WTC11 (cell line): Measurements from ENCODE around the gene DRAXIN. TPM values are rescaled to one million over a fixed set of nuclear protein-coding genes. Genes with fewer than 3 reads are reported as not detected.

ENCODE experiments used
- ATAC-seq: fragments of 200-7000 bp; cut with Tn5 transposase; 2 replicates; pipeline ENCODE4 v1.10.0; 2021; ENCODE audit warnings: mild to moderate bottlenecking, moderate library complexity
- CTCF ChIA-PET: fragments of 300-600 bp; sonication (Branson Sonifier 250); formaldehyde crosslinking; loops from one replicate; lab custom pipeline; 2021; ENCODE audit warnings: antibody characterized with exemption; lab: Charles Lee
- POLR2A ChIA-PET: fragments of 350-600 bp; sonication (Branson Sonifier 250); formaldehyde crosslinking; loops from one replicate; lab custom pipeline; 2021; ENCODE audit warnings: antibody characterized with exemption; lab: Charles Lee
- DNase-seq: peaks from one replicate; pipeline ENCODE4 v3.0.0; 2021; ENCODE audit warnings: low spot score
- H3K27ac Mint-ChIP-seq: 2 replicates; pipeline ENCODE4 v1.8.0; 2021; ENCODE audit warnings: mixed read lengths
- H3K27me3 Mint-ChIP-seq: 2 replicates; pipeline ENCODE4 v1.8.0; 2021; ENCODE audit warnings: low read depth, mild to moderate bottlenecking, moderate library complexity, mixed read lengths
- H3K36me3 Mint-ChIP-seq: 2 replicates; pipeline ENCODE4 v1.8.0; 2021; ENCODE audit warnings: mixed read lengths
- H3K4me1 Mint-ChIP-seq: 2 replicates; pipeline ENCODE4 v1.8.0; 2022; ENCODE audit warnings: mixed read lengths
- H3K4me3 Mint-ChIP-seq: 2 replicates; pipeline ENCODE4 v1.8.0; 2021; ENCODE audit warnings: mild to moderate bottlenecking, moderate library complexity, mixed read lengths
- H3K9me3 Mint-ChIP-seq: 2 replicates; pipeline ENCODE4 v1.8.0; 2021; ENCODE audit warnings: mixed read lengths
- ETV6 ChIP-seq: sonication (generic); formaldehyde crosslinking; IDR thresholded peaks from 2 replicates; pipeline ENCODE4 v1.8.1; 2022; ENCODE audit warnings: mild to moderate bottlenecking, missing genetic modification reagents
- FOXP1 ChIP-seq: sonication (generic); formaldehyde crosslinking; IDR thresholded peaks from 2 replicates; pipeline ENCODE4 v1.8.0; 2022; ENCODE audit warnings: missing genetic modification reagents, mild to moderate bottlenecking, moderate library complexity, borderline replicate concordance
- MYBL2 ChIP-seq: sonication (generic); formaldehyde crosslinking; IDR thresholded peaks from 2 replicates; pipeline ENCODE4 v1.8.1; 2023; ENCODE audit warnings: mild to moderate bottlenecking, moderate library complexity, missing genetic modification reagents
- NR2C2 ChIP-seq: sonication (generic); formaldehyde crosslinking; IDR thresholded peaks from 2 replicates; pipeline ENCODE4 v1.8.0; 2022; ENCODE audit warnings: mild to moderate bottlenecking, missing genetic modification reagents
- PRRX2 ChIP-seq: fragments of 250-450 bp; sonication (Bioruptor Pico); IDR thresholded peaks from 2 replicates; pipeline ENCODE4 v1.8.0; 2021; ENCODE audit warnings: mild to moderate bottlenecking
- RORB ChIP-seq: fragments of 250-450 bp; sonication (Bioruptor Pico); IDR thresholded peaks from 2 replicates; pipeline ENCODE4 v1.9.0; 2021; ENCODE audit warnings: mild to moderate bottlenecking
- ZNF121 ChIP-seq: sonication (generic); formaldehyde crosslinking; IDR thresholded peaks from 2 replicates; pipeline ENCODE4 v1.8.0; 2023; ENCODE audit warnings: missing genetic modification reagents
- ZNF138 ChIP-seq: sonication (generic); formaldehyde crosslinking; conservative IDR thresholded peaks from 2 replicates; pipeline ENCODE4 v1.8.1; 2022; ENCODE audit warnings: mild to moderate bottlenecking, moderate library complexity, missing genetic modification reagents
- ZNF317 ChIP-seq: sonication (generic); formaldehyde crosslinking; IDR thresholded peaks from 2 replicates; pipeline ENCODE4 v1.8.1; 2023; ENCODE audit warnings: low read depth, mild to moderate bottlenecking, moderate library complexity, missing genetic modification reagents, borderline replicate concordance
- total RNA-seq: library from RNA; stranded (reverse); gene quantifications from 3 replicates; pipeline ENCODE4 v1.2.3, GENCODE V29; 2021
- TF ChIP-seq, protein P1 (sequence below): fragments of 250-450 bp; sonication (Bioruptor Pico); IDR thresholded peaks from 2 replicates; pipeline ENCODE4 v1.9.0; 2021; ENCODE audit warnings: mild to moderate bottlenecking
- TF ChIP-seq, protein P2 (sequence below): sonication (generic); formaldehyde crosslinking; IDR thresholded peaks from 2 replicates; pipeline ENCODE4 v1.8.0; 2022; ENCODE audit warnings: mild to moderate bottlenecking, missing genetic modification reagents
- TF ChIP-seq, protein P3 (sequence below): sonication (generic); formaldehyde crosslinking; IDR thresholded peaks from 2 replicates; pipeline ENCODE4 v1.8.0; 2023; ENCODE audit warnings: missing genetic modification reagents
- TF ChIP-seq, protein P4 (sequence below): sonication (generic); formaldehyde crosslinking; IDR thresholded peaks from 2 replicates; pipeline ENCODE4 v1.8.0; 2023; ENCODE audit warnings: missing genetic modification reagents, mild to moderate bottlenecking, borderline replicate concordance
- TF ChIP-seq, protein P5 (sequence below): fragments of 200-600 bp; IDR thresholded peaks from 2 replicates; pipeline ENCODE4 v1.8.0; 2022; ENCODE audit warnings: antibody characterized with exemption
- TF ChIP-seq, protein P6 (sequence below): fragments of 250-450 bp; sonication (Bioruptor Pico); IDR thresholded peaks from 2 replicates; pipeline ENCODE4 v1.9.0; 2021; ENCODE audit warnings: moderate library complexity, mild to moderate bottlenecking, inconsistent platforms, borderline replicate concordance
- TF ChIP-seq, protein P7 (sequence below): sonication (generic); formaldehyde crosslinking; IDR thresholded peaks from 2 replicates; pipeline ENCODE4 v1.8.1; 2023; ENCODE audit warnings: mild to moderate bottlenecking, missing genetic modification reagents, borderline replicate concordance

DRAXIN gene
- total RNA-seq, 1 experiment from 2014 or later: 12.0 TPM

DNA sequence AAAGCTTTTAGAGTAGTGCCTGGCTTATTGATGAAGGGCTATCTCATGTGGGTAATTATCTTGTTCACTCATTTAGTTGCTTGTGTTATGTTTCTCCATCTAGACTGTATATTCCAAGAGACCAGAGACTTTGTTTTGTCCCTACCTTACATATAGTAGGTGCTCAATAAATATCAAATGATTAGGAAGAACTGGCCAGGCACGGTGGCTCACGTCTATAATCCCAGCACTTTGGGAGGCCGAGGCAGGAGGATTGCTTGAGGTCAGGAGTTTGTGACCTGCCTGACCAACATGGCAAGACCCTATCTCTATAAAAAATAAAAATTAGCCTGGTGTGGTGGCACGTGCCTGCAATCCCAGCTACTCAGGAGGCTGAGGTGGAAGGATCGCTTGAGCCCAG lies 46.2 kb upstream of the DRAXIN start:
- Mint-ChIP-seq H3K36me3 (no peaks in the 10 kb centered on the region), H3K27ac (no peak overlapping the region), H3K27me3 (peaks cover 5% of the 10 kb centered on the region), H3K9me3 (no peaks in the 10 kb centered on the region), H3K4me3 (no peak overlapping the region), H3K4me1 (peaks cover 11% of the 10 kb centered on the region)
- DNase-seq: no peak
- TF ChIP-seq ZNF138 (CRISPR knock-in tag): no peak
- no peak for TF ChIP-seq FOXP1 (CRISPR knock-in tag)
- no peak for TF ChIP-seq ZNF121 (CRISPR knock-in tag)
- TF ChIP-seq, protein P1, sequence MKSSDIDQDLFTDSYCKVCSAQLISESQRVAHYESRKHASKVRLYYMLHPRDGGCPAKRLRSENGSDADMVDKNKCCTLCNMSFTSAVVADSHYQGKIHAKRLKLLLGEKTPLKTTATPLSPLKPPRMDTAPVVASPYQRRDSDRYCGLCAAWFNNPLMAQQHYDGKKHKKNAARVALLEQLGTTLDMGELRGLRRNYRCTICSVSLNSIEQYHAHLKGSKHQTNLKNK (CRISPR knock-in tag): no peak
- TF ChIP-seq ZNF317 (CRISPR knock-in tag): no peak
- TF ChIP-seq, protein P2, sequence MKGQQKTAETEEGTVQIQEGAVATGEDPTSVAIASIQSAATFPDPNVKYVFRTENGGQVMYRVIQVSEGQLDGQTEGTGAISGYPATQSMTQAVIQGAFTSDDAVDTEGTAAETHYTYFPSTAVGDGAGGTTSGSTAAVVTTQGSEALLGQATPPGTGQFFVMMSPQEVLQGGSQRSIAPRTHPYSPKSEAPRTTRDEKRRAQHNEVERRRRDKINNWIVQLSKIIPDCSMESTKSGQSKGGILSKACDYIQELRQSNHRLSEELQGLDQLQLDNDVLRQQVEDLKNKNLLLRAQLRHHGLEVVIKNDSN (CRISPR knock-in tag): no peak
- TF ChIP-seq MYBL2 (CRISPR knock-in tag): no peak
- TF ChIP-seq, protein P3, sequence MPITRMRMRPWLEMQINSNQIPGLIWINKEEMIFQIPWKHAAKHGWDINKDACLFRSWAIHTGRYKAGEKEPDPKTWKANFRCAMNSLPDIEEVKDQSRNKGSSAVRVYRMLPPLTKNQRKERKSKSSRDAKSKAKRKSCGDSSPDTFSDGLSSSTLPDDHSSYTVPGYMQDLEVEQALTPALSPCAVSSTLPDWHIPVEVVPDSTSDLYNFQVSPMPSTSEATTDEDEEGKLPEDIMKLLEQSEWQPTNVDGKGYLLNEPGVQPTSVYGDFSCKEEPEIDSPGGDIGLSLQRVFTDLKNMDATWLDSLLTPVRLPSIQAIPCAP (CRISPR knock-in tag): no peak
- TF ChIP-seq, protein P4, sequence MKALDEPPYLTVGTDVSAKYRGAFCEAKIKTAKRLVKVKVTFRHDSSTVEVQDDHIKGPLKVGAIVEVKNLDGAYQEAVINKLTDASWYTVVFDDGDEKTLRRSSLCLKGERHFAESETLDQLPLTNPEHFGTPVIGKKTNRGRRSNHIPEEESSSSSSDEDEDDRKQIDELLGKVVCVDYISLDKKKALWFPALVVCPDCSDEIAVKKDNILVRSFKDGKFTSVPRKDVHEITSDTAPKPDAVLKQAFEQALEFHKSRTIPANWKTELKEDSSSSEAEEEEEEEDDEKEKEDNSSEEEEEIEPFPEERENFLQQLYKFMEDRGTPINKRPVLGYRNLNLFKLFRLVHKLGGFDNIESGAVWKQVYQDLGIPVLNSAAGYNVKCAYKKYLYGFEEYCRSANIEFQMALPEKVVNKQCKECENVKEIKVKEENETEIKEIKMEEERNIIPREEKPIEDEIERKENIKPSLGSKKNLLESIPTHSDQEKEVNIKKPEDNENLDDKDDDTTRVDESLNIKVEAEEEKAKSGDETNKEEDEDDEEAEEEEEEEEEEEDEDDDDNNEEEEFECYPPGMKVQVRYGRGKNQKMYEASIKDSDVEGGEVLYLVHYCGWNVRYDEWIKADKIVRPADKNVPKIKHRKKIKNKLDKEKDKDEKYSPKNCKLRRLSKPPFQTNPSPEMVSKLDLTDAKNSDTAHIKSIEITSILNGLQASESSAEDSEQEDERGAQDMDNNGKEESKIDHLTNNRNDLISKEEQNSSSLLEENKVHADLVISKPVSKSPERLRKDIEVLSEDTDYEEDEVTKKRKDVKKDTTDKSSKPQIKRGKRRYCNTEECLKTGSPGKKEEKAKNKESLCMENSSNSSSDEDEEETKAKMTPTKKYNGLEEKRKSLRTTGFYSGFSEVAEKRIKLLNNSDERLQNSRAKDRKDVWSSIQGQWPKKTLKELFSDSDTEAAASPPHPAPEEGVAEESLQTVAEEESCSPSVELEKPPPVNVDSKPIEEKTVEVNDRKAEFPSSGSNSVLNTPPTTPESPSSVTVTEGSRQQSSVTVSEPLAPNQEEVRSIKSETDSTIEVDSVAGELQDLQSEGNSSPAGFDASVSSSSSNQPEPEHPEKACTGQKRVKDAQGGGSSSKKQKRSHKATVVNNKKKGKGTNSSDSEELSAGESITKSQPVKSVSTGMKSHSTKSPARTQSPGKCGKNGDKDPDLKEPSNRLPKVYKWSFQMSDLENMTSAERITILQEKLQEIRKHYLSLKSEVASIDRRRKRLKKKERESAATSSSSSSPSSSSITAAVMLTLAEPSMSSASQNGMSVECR: no peak
- TF ChIP-seq ETV6 (CRISPR knock-in tag): no peak
- POLR2A ChIA-PET: interaction anchor here (1.0 kb wide), 1 partner anchor 286 kb away, joined by 3 read pairs; no protein-coding TSS in a partner anchor
- CTCF ChIA-PET: interaction anchor here (0.6 to 4.9 kb wide), 53 partner anchors 9 to 608 kb away, joined by 3 to 40 read pairs (median 5); partner anchors contain the start of genes AGTRAP, DISP3, EXOSC10 and FBXO2
- no peak for ATAC-seq

DNA sequence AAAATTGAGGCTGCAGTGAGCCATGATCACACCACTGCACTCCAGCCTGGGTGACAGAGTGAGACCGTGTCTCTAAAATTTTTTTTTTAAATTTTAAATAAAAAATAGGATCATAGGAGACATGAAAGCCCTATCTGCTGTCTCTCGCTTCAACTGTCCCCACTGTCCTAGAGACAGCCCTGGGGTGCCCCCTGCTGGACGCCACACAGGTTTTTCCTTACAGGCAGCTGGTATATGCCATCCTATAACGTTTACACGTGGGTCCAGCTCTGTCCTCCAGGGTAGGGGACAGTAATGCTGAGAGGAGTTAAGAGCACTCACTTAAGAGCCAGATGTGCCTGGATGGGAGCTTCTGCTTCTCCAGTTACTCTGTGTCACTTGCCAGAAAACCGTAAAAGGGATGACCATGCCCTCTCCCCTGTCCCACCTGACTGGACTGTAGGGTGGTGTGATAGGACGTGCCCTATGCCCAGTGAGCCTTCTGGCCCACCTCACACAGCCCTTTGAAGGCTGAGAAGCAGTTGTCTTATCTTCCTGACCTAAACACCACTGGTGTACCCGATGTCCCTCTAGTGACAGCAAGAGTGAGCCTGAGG lies 45.7 kb upstream of the DRAXIN start:
- Mint-ChIP-seq H3K9me3 (no peaks in the 10 kb centered on the region), H3K36me3 (no peaks in the 10 kb centered on the region), H3K4me1 (peaks cover 13% of the 10 kb centered on the region), H3K27me3 (peaks cover 7% of the 10 kb centered on the region), H3K27ac (no peak overlapping the region), H3K4me3 (no peak overlapping the region)
- POLR2A ChIA-PET: interaction anchor here (1.0 kb wide), 1 partner anchor 286 kb away, joined by 3 read pairs; no protein-coding TSS in a partner anchor
- TF ChIP-seq RORB (CRISPR knock-in tag): no peak
- TF ChIP-seq, protein P5, sequence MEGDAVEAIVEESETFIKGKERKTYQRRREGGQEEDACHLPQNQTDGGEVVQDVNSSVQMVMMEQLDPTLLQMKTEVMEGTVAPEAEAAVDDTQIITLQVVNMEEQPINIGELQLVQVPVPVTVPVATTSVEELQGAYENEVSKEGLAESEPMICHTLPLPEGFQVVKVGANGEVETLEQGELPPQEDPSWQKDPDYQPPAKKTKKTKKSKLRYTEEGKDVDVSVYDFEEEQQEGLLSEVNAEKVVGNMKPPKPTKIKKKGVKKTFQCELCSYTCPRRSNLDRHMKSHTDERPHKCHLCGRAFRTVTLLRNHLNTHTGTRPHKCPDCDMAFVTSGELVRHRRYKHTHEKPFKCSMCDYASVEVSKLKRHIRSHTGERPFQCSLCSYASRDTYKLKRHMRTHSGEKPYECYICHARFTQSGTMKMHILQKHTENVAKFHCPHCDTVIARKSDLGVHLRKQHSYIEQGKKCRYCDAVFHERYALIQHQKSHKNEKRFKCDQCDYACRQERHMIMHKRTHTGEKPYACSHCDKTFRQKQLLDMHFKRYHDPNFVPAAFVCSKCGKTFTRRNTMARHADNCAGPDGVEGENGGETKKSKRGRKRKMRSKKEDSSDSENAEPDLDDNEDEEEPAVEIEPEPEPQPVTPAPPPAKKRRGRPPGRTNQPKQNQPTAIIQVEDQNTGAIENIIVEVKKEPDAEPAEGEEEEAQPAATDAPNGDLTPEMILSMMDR: peak; percentile 84
- peak; percentile 48 for ATAC-seq
- CTCF ChIA-PET: interaction anchor here (0.5 to 4.9 kb wide), 67 partner anchors 8 to 608 kb away, joined by 3 to 40 read pairs (median 5); partner anchors contain the start of genes AGTRAP, DISP3, EXOSC10 and FBXO2
- peak; percentile 89 for DNase-seq

DNA sequence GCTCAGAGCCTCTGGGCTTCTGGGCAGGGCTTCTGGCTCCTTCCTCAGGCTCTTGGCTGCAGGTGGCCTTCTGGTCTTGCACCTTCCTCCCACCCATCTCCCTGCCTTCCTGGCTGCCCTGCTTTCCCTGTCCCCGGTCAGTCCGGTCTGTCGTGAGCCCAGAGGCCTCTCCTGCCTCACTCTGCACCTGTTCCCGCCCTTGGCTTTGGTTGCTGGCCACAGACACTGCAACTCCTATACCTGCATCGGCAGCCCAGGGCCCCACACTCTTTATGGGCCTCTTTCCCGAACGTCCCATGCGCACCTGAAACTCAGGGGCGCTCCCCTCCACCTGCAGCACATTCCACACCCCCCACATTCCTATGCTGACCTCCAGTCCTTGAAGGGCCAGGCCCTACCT lies 45.2 kb upstream of the DRAXIN start:
- H3K9me3 Mint-ChIP-seq: no peaks in the 10 kb centered on the region
- H3K4me3 Mint-ChIP-seq: no peak overlapping the region
- peaks cover 19% of the 10 kb centered on the region for H3K4me1 Mint-ChIP-seq
- ChIA-PET CTCF (interaction anchor here (0.5 to 4.9 kb wide), 63 partner anchors 8 to 609 kb away, joined by 3 to 40 read pairs (median 5); partner anchors contain the start of genes AGTRAP, DISP3, EXOSC10 and FBXO2), POLR2A (interaction anchor here (1.0 kb wide), 1 partner anchor 287 kb away, joined by 3 read pairs; no protein-coding TSS in a partner anchor)
- no peaks in the 10 kb centered on the region for H3K36me3 Mint-ChIP-seq
- peaks cover 11% of the 10 kb centered on the region for H3K27me3 Mint-ChIP-seq
- no peak for ATAC-seq
- DNase-seq: no peak
- H3K27ac Mint-ChIP-seq: no peak overlapping the region
- TF ChIP-seq NR2C2 (no peak), PRRX2 (CRISPR knock-in tag) (no peak)
- TF ChIP-seq, protein P6, sequence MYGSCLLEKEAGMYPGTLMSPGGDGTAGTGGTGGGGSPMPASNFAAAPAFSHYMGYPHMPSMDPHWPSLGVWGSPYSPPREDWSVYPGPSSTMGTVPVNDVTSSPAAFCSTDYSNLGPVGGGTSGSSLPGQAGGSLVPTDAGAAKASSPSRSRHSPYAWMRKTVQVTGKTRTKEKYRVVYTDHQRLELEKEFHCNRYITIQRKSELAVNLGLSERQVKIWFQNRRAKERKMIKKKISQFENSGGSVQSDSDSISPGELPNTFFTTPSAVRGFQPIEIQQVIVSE: no peak
- TF ChIP-seq, protein P7, sequence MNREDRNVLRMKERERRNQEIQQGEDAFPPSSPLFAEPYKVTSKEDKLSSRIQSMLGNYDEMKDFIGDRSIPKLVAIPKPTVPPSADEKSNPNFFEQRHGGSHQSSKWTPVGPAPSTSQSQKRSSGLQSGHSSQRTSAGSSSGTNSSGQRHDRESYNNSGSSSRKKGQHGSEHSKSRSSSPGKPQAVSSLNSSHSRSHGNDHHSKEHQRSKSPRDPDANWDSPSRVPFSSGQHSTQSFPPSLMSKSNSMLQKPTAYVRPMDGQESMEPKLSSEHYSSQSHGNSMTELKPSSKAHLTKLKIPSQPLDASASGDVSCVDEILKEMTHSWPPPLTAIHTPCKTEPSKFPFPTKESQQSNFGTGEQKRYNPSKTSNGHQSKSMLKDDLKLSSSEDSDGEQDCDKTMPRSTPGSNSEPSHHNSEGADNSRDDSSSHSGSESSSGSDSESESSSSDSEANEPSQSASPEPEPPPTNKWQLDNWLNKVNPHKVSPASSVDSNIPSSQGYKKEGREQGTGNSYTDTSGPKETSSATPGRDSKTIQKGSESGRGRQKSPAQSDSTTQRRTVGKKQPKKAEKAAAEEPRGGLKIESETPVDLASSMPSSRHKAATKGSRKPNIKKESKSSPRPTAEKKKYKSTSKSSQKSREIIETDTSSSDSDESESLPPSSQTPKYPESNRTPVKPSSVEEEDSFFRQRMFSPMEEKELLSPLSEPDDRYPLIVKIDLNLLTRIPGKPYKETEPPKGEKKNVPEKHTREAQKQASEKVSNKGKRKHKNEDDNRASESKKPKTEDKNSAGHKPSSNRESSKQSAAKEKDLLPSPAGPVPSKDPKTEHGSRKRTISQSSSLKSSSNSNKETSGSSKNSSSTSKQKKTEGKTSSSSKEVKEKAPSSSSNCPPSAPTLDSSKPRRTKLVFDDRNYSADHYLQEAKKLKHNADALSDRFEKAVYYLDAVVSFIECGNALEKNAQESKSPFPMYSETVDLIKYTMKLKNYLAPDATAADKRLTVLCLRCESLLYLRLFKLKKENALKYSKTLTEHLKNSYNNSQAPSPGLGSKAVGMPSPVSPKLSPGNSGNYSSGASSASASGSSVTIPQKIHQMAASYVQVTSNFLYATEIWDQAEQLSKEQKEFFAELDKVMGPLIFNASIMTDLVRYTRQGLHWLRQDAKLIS: no peak
